SK-N-SH (cell line): ENCODE data around the gene PFKL. TPM values are rescaled to one million over a fixed set of nuclear protein-coding genes. Genes with fewer than 3 reads are reported as not detected.

ENCODE experiments used
- CTCF ChIA-PET: fragments of 300-600, 350-600 bp; formaldehyde crosslinking; extraction: SDS; loops from one replicate; lab custom pipeline; 2021; lab: Yijun Ruan, JAX
- POLR2A ChIA-PET: fragments of 350-600 bp; sonication (Branson Sonifier 250); formaldehyde crosslinking; extraction: SDS; loops from one replicate; lab custom pipeline; 2020; ENCODE audit warnings: antibody characterized with exemption, inconsistent platforms; lab: Yijun Ruan, JAX
- DNase-seq: peaks from one replicate; pipeline ENCODE4 v3.0.0; 2012
- H2AFZ ChIP-seq: fragments of 200-600 bp; sonication (generic); 2 replicates; pipeline ENCODE4 v1.8.1; 2016; ENCODE audit warnings: antibody characterized with exemption, mild to moderate bottlenecking, low read depth
- H3F3A ChIP-seq: fragments of 200-600 bp; sonication (generic); replicated peaks from 2 replicates; pipeline ENCODE3; 2016; ENCODE audit warnings: antibody characterized with exemption, mild to moderate bottlenecking; ENCODE audit not compliant: insufficient read depth
- H3K27ac ChIP-seq, 2 experiments: fragments of 200-500 bp in 1 of 2; fragments of 200-600 bp in 1 of 2; sonication (Bioruptor generic) in 1 of 2; sonication (generic), shearing (Covaris generic) in 1 of 2; 2 replicates each; pipeline versions ENCODE4 v1.5.1 to v1.6.1; 2014 to 2016; ENCODE audit warnings: low read depth in 2 of 2, inconsistent platforms in 1 of 2, low read length in 1 of 2, mild to moderate bottlenecking in 1 of 2, mixed read lengths in 1 of 2
- H3K27me3 ChIP-seq: fragments of 200-600 bp; sonication (generic), shearing (Covaris generic); 2 replicates; pipeline ENCODE4 v1.6.1; 2016; ENCODE audit warnings: mixed run types; ENCODE audit not compliant: insufficient read depth
- H3K36me3 ChIP-seq, 2 experiments: fragments of 200-500 bp in 1 of 2; fragments of 200-600 bp in 1 of 2; sonication (Bioruptor generic) in 1 of 2; sonication (generic) in 1 of 2; replicated peaks in 1 of 2; 2 replicates each; pipeline versions ENCODE3 to v1.5.1; 2014 to 2016; ENCODE audit warnings: low read length in 1 of 2, mild to moderate bottlenecking in 1 of 2; ENCODE audit not compliant: insufficient read depth in 2 of 2, control insufficient read depth in 1 of 2
- H3K4me1 ChIP-seq, 2 experiments: fragments of 200-500 bp in 1 of 2; fragments of 200-600 bp in 1 of 2; sonication (Bioruptor generic) in 1 of 2; sonication (generic), shearing (Covaris generic) in 1 of 2; 2 replicates each; pipeline versions ENCODE4 v1.5.1 to v1.6.1; 2014 to 2016; ENCODE audit warnings: low read depth in 1 of 2, low read length in 1 of 2, mixed run types in 1 of 2; ENCODE audit not compliant: insufficient read depth in 2 of 2, control insufficient read depth in 1 of 2
- H3K4me2 ChIP-seq: fragments of 200-600 bp; sonication (generic), shearing (Covaris generic); 2 replicates; pipeline ENCODE4 v1.6.1; 2017; ENCODE audit warnings: mixed run types
- H3K4me3 ChIP-seq, 2 experiments: fragments of 200-500 bp in 1 of 2; fragments of 200-600 bp in 1 of 2; sonication (Bioruptor generic) in 1 of 2; sonication (generic), shearing (Covaris generic) in 1 of 2; 2 replicates each; pipeline versions ENCODE4 v1.5.1 to v1.8.1; 2014 to 2016; ENCODE audit warnings: low read depth in 2 of 2, inconsistent platforms in 1 of 2, low read length in 1 of 2, mild to moderate bottlenecking in 1 of 2, mixed read lengths in 1 of 2, moderate library complexity in 1 of 2
- H3K79me2 ChIP-seq: fragments of 200-600 bp; sonication (generic); 2 replicates; pipeline ENCODE4 v1.8.1; 2017; ENCODE audit warnings: mild to moderate bottlenecking; ENCODE audit not compliant: insufficient read depth
- H3K9ac ChIP-seq: fragments of 200-600 bp; sonication (generic); 2 replicates; pipeline ENCODE4 v1.6.1; 2017; ENCODE audit warnings: mixed run types
- H3K9me2 ChIP-seq: fragments of 200-600 bp; sonication (generic); 2 replicates; pipeline ENCODE4 v1.6.1; 2017; ENCODE audit warnings: mixed run types
- H3K9me3 ChIP-seq: fragments of 200-600 bp; sonication (generic); 2 replicates; pipeline ENCODE4 v1.6.1; 2017; ENCODE audit warnings: mixed run types, mild to moderate bottlenecking, moderate library complexity
- H4K20me1 ChIP-seq: fragments of 200-600 bp; sonication (generic); 2 replicates; pipeline ENCODE4 v1.6.1; 2017; ENCODE audit warnings: mild to moderate bottlenecking, mixed run types; ENCODE audit not compliant: insufficient read depth
- EP300 ChIP-seq, 2 experiments: IDR thresholded peaks; 2 replicates each; pipeline versions ENCODE4 v1.4.0 to v1.6.1; 2012; ENCODE audit warnings: borderline replicate concordance in 1 of 2, low read depth in 1 of 2, low read length in 1 of 2
- MEF2A ChIP-seq: IDR thresholded peaks from 2 replicates; pipeline ENCODE4 v1.4.0; 2012; ENCODE audit warnings: low read depth, borderline replicate concordance
- MXI1 ChIP-seq: IDR thresholded peaks from 2 replicates; pipeline ENCODE4 v1.6.1; 2012; ENCODE audit warnings: mild to moderate bottlenecking, low read depth, low read length, improper control_type of control experiment
- NFIC ChIP-seq: IDR thresholded peaks from 2 replicates; pipeline ENCODE4 v1.4.0; 2012; ENCODE audit warnings: borderline replicate concordance
- NRF1 ChIP-seq: IDR thresholded peaks from 2 replicates; pipeline ENCODE4 v1.6.1; 2012; ENCODE audit warnings: low read depth, mild to moderate bottlenecking, low read length
- POLR2AphosphoS5 ChIP-seq: IDR thresholded peaks from 2 replicates; pipeline ENCODE4 v1.6.1; 2012; ENCODE audit warnings: low read depth, low read length
- RAD21 ChIP-seq: IDR thresholded peaks from 2 replicates; pipeline ENCODE4 v1.6.1; 2012; ENCODE audit warnings: mild to moderate bottlenecking, low read length
- REST ChIP-seq: IDR thresholded peaks from 2 replicates; pipeline ENCODE4 v1.6.1; 2012; ENCODE audit warnings: mild to moderate bottlenecking, low read depth, low read length, moderate library complexity
- RFX5 ChIP-seq: IDR thresholded peaks from 2 replicates; pipeline ENCODE4 v1.6.1; 2012; ENCODE audit warnings: mild to moderate bottlenecking, improper control_type of control experiment, low read length
- TAF1 ChIP-seq: IDR thresholded peaks from 2 replicates; pipeline ENCODE4 v1.6.1; 2012; ENCODE audit warnings: low read depth, mild to moderate bottlenecking, low read length, moderate library complexity, borderline replicate concordance
- TCF12 ChIP-seq: IDR thresholded peaks from 2 replicates; pipeline ENCODE4 v1.4.0; 2012
- WGBS: methylation state at CpG from one replicate; pipeline ENCODE4 v1.1.6; 2017; ENCODE audit warnings: low lambda C conversion rate; 5-methylcytosine and 5-hydroxymethylcytosine counted together
- polyA plus RNA-seq, 3 experiments: library from polyadenylated mRNA; depleted of rRNA; stranded (reverse); fragments of >200 nt; gene quantifications; 2 replicates each; pipeline ENCODE4 v1.2.3, GENCODE V29; 2012
- TF ChIP-seq, protein P1 (sequence below): IDR thresholded peaks from 2 replicates; pipeline ENCODE4; 2012
- TF ChIP-seq, protein P2 (sequence below): fragments of 150-350 bp; IDR thresholded peaks from 2 replicates; pipeline ENCODE4 v1.6.1; 2016; ENCODE audit warnings: mild to moderate bottlenecking, low read depth, low read length

Gene PFKL
- polyA plus RNA-seq, 1 of the 3 experiments (the other 2 are of a cell fraction) = 118 TPM

GRCh38 chr21:44332383-44332782 is 32.5 kb downstream of the PFKL start (continued):
- no peak for TF ChIP-seq MEF2A

DNA sequence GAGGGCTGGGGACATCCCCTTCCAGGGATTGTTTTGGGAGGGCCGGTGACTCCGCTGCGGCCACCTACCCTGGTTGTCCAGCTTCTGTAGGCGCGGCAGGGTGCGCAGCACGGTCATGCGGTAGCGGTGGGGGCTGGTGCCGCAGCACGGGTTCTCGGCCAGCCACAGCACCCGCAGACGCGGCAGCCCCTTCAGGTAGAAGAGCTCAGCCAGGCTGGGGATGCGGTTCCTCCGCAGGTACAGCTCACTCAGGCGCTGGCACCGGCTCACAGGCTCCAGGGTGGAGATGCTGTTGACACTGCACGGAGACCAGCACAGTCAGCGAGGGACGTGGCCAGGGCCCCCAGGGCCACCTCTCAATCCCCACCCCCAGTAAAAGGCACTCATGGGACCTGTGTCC is 33.1 kb downstream of the PFKL start:
- TF ChIP-seq REST (no peak), NRF1 (no peak), POLR2AphosphoS5 (no peak; the same call in 1 of the 2 replicates), EP300 (IDR thresholded peaks at IDR 0.05; ENCODE audit: borderline replicate concordance in 1 of 2, low read depth in 1 of 2, low read length in 1 of 2) (no peak)
- TF ChIP-seq, all 33 proteins: peak for 0
- Histone ChIP-seq H3K4me1 (peaks cover 0 to 12% of the 10 kb centered on the region in 2 experiments; a peak in 1 of 4 replicates), H2AFZ (no peak overlapping the region), H3F3A (peaks cover 9% of the 10 kb centered on the region), H3K79me2 (no peaks in the 10 kb centered on the region), H4K20me1 (no peaks in the 10 kb centered on the region), H3K4me3 (no peak overlapping the region), H3K9me2 (no peaks in the 10 kb centered on the region), H3K27ac (no peak overlapping the region), H3K4me2 (no peak overlapping the region), H3K27me3 (no peaks in the 10 kb centered on the region), H3K9me3 (no peaks in the 10 kb centered on the region), H3K36me3 (peaks cover 0 to 12% of the 10 kb centered on the region in 2 experiments), H3K9ac (no peak overlapping the region)
- ChIA-PET CTCF (interaction anchor here (0.8 to 1.9 kb wide), 2 partner anchors 29 to 35 kb away, joined by 3 to 7 read pairs; no protein-coding TSS in a partner anchor), POLR2A (no interaction called here)
- DNase-seq = no peak
- no CpG with 5 or more reads among the region's 22 CpGs for WGBS

- Histone ChIP-seq H3K4me3 (no peak overlapping the region), H4K20me1 (no peaks in the 10 kb centered on the region), H3K9ac (no peak overlapping the region), H3K4me1 (peaks cover 0 to 13% of the 10 kb centered on the region in 2 experiments; a peak in 1 of 4 replicates), H2AFZ (no peak overlapping the region), H3K4me2 (no peak overlapping the region), H3K27ac (no peak overlapping the region), H3K27me3 (no peaks in the 10 kb centered on the region), H3F3A (peaks cover 14% of the 10 kb centered on the region), H3K9me2 (no peaks in the 10 kb centered on the region), H3K79me2 (no peaks in the 10 kb centered on the region), H3K9me3 (no peaks in the 10 kb centered on the region), H3K36me3 (peaks cover 0 to 12% of the 10 kb centered on the region in 2 experiments)
- CTCF ChIA-PET = interaction anchor here (1.0 to 1.9 kb wide), 3 partner anchors 29 to 460 kb away, joined by 3 to 7 read pairs (median 5); no protein-coding TSS in a partner anchor
- POLR2A ChIA-PET = no interaction called here
- no peak for DNase-seq
- WGBS = 90% methylated on average over 20 of the region's 45 CpGs
- TF ChIP-seq, protein P1, sequence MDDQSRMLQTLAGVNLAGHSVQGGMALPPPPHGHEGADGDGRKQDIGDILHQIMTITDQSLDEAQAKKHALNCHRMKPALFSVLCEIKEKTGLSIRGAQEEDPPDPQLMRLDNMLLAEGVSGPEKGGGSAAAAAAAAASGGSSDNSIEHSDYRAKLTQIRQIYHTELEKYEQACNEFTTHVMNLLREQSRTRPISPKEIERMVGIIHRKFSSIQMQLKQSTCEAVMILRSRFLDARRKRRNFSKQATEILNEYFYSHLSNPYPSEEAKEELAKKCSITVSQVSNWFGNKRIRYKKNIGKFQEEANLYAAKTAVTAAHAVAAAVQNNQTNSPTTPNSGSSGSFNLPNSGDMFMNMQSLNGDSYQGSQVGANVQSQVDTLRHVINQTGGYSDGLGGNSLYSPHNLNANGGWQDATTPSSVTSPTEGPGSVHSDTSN = no peak
- TF ChIP-seq, protein P2, sequence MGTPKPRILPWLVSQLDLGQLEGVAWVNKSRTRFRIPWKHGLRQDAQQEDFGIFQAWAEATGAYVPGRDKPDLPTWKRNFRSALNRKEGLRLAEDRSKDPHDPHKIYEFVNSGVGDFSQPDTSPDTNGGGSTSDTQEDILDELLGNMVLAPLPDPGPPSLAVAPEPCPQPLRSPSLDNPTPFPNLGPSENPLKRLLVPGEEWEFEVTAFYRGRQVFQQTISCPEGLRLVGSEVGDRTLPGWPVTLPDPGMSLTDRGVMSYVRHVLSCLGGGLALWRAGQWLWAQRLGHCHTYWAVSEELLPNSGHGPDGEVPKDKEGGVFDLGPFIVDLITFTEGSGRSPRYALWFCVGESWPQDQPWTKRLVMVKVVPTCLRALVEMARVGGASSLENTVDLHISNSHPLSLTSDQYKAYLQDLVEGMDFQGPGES = no peak
- TF ChIP-seq MEF2A = no peak
- TF ChIP-seq RFX5 = no peak
- TF ChIP-seq EP300 (IDR thresholded peaks at IDR 0.05; ENCODE audit: borderline replicate concordance in 1 of 2, low read depth in 1 of 2, low read length in 1 of 2) = no peak
- TF ChIP-seq NFIC = no peak
- TF ChIP-seq TCF12 = no peak
- no peak for TF ChIP-seq MXI1
- no peak for TF ChIP-seq TAF1
- no peak for TF ChIP-seq RAD21
- no peak; the same call in 1 of the 2 replicates for TF ChIP-seq POLR2AphosphoS5
- no peak for TF ChIP-seq REST
Measured at GRCh38 chr21:44333509-44334328, 33.9 kb downstream of the PFKL start.
